Lung (tissue), 12 donors: ENCODE data around the gene VAPB. TPM values are rescaled to one million over a fixed set of nuclear protein-coding genes. Genes with fewer than 3 reads are reported as not detected.
A peak's percentile ranks its signal among the peaks of the same experiment; 100 is the strongest.

Source experiments
- ATAC-seq: fragments of 200-7000 bp; cut with Tn5 transposase; one replicate; pipeline ENCODE4 v1.9.1; 2020; ENCODE audit warnings: moderate number of reproducible peaks; ENCODE audit not compliant: insufficient read depth, low FRiP score
- DNase-seq, 3 donors: peaks; one replicate each; pipeline ENCODE4 v3.0.0-alpha.2; 2013 to 2017
- H3K27ac ChIP-seq, 2 donors: one replicate each; pipeline ENCODE4 v1.5.1; 2013; ENCODE audit warnings: mild to moderate bottlenecking in 2 of 2, moderate library complexity in 2 of 2, control low read depth in 1 of 2, inconsistent platforms in 1 of 2, low read depth in 1 of 2, low read length in 1 of 2
- H3K27me3 ChIP-seq, 3 donors: one replicate each; pipeline ENCODE4 v1.5.1; 2013; ENCODE audit warnings: low read length in 2 of 3; ENCODE audit not compliant: control insufficient read depth in 3 of 3, insufficient read depth in 3 of 3
- H3K36me3 ChIP-seq, 4 donors: one replicate each; pipeline ENCODE4 v1.5.1; 2013; ENCODE audit warnings: low read length in 4 of 4, mild to moderate bottlenecking in 1 of 4, moderate library complexity in 1 of 4; ENCODE audit not compliant: control insufficient read depth in 4 of 4, insufficient read depth in 4 of 4
- H3K4me1 ChIP-seq, 5 donors: one replicate each; pipeline ENCODE4 v1.5.1; 2013; ENCODE audit warnings: low read length in 5 of 5, mild to moderate bottlenecking in 2 of 5, moderate library complexity in 1 of 5; ENCODE audit not compliant: control insufficient read depth in 5 of 5, insufficient read depth in 5 of 5
- H3K4me3 ChIP-seq: one replicate; pipeline ENCODE4 v1.5.1; 2013; ENCODE audit warnings: mild to moderate bottlenecking, control low read depth, moderate library complexity
- H3K9ac ChIP-seq, 2 donors: one replicate each; pipeline ENCODE4 v1.5.1; 2013; ENCODE audit warnings: low read length in 2 of 2, control low read depth in 1 of 2; ENCODE audit not compliant: insufficient read depth in 1 of 2
- H3K9me3 ChIP-seq, 4 donors: one replicate each; pipeline ENCODE4 v1.5.1; 2013; ENCODE audit warnings: low read length in 3 of 4, mild to moderate bottlenecking in 1 of 4, moderate library complexity in 1 of 4; ENCODE audit not compliant: control insufficient read depth in 4 of 4, insufficient read depth in 3 of 4
- CTCF ChIP-seq: IDR thresholded peaks from 2 replicates; pipeline ENCODE4 v1.5.1; 2012; ENCODE audit warnings: mild to moderate bottlenecking; ENCODE audit errors: control extremely low read depth, extremely low read depth
- WGBS, 2 donors: extraction: QIAGEN DNeasy Blood & Tissue Kit; methylation state at CpG; one replicate each; pipeline ENCODE4 v1.1.7; 2013; 5-methylcytosine and 5-hydroxymethylcytosine counted together
- polyA plus RNA-seq, 2 donors: library from polyadenylated mRNA; stranded (reverse); fragments of 200-250 nt; gene quantifications; one replicate each; pipeline ENCODE4 v1.2.1, GENCODE V29; 2013
- total RNA-seq, 2 donors: library from RNA; depleted of rRNA in 1 of 2; stranded (reverse); fragments of >200 nt in 1 of 2; gene quantifications; one replicate each; pipeline ENCODE4 v1.2.1, GENCODE V29; 2014 to 2021
- donor health status: control.
- donor health status: control.
- donor health status: Bipolar disorder and iron deficiency.
- donor health status: healthy.
- donor health status: DM: yes; HTN: yes; CAD: no.

The VAPB gene
- total and polyA plus RNA-seq, 4 donors = 21.3 to 44.7 (median 24.1) TPM

GRCh38 chr20:58466095-58466708 lies 77.2 kb downstream of the VAPB start:
- H3K9ac ChIP-seq = no peak overlapping the region
- H3K4me1 ChIP-seq = peaks cover 0 to 37% (median 0%) of the 10 kb centered on the region in 5 donors
- no peak for DNase-seq
- 93 to 96% methylated on average over 27 of the region's 27 CpGs for WGBS, 2 donors
- H3K4me3 ChIP-seq = no peak overlapping the region
- no peaks in the 10 kb centered on the region for H3K36me3 ChIP-seq
- no peak for TF ChIP-seq CTCF
- no peaks in the 10 kb centered on the region for H3K27me3 ChIP-seq
- no peak for ATAC-seq
- H3K27ac ChIP-seq = no peak overlapping the region
- H3K9me3 ChIP-seq = no peaks in the 10 kb centered on the region

- no peak overlapping the region for H3K4me3 ChIP-seq
- H3K27ac ChIP-seq = no peak overlapping the region
- no peak overlapping the region for H3K9ac ChIP-seq
- 57 to 60% methylated on average over 61 to 68 of the region's 68 CpGs for WGBS, 2 donors
- no peaks in the 10 kb centered on the region for H3K27me3 ChIP-seq
- H3K9me3 ChIP-seq = no peaks in the 10 kb centered on the region
- no peak for DNase-seq
- H3K36me3 ChIP-seq = no peaks in the 10 kb centered on the region
- no peak for ATAC-seq
- peaks cover 0 to 43% (median 2%) of the 10 kb centered on the region in 5 donors for H3K4me1 ChIP-seq
- TF ChIP-seq CTCF = no peak
These were observed 77.9 kb downstream of the VAPB start for GRCh38 chr20:58466729-58467571.

- Histone ChIP-seq H3K4me1 (peaks cover 0 to 50% (median 3%) of the 10 kb centered on the region in 5 donors), H3K9me3 (no peaks in the 10 kb centered on the region), H3K9ac (no peak overlapping the region), H3K27me3 (no peaks in the 10 kb centered on the region), H3K27ac (no peak overlapping the region), H3K36me3 (no peaks in the 10 kb centered on the region), H3K4me3 (no peak overlapping the region)
- WGBS, 2 donors = 69 to 72% methylated on average over 28 of the region's 28 CpGs
- ATAC-seq (no peak), DNase-seq (peak in 2 of 3 donors; percentile 47 to 57)
- TF ChIP-seq CTCF = no peak
These were observed 78.8 kb downstream of the VAPB start for GRCh38 chr20:58467572-58468527.
